ENCODE data around the gene MSRB1.
"Not testable (repeated sequence)": the region's sequence is repeated elsewhere in the genome, so short reads cannot be mapped to it uniquely, and the experiment has no call there.

Gene MSRB1

DNA sequence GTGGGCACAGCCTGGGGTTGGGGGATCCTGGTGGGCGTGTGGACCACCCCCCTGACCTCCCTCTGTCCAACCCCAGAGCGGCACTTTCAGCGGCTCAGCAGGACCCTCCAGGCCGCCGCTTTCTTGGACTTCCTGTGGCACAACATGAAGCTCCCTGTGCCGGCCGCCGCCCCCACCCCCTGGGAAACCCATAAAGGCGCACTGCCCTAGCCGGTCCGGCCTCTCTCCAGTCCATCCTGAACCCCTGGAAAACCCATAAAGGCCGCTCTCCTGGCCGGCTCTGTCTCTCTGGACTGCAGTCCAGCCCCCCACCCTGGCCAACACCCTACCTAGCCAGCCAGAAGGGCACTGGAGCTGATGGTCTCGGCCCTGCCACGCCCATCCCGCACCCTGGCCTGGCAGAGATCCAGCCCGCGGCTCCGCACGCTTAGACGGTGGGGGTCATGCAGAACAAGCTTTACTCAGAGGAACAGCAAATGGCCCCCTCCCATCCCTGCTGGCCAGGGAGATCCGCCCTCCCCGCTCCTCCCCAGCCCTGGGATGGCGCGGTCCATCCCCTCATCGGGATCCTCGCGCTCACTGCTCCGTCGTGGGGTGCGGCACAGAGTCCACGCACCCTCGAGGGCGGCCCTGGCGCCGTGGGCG lies 35.6 kb upstream of the MSRB1 start:
- no peak for DNase-seq (ENCODE audit: low spot score)

DNA sequence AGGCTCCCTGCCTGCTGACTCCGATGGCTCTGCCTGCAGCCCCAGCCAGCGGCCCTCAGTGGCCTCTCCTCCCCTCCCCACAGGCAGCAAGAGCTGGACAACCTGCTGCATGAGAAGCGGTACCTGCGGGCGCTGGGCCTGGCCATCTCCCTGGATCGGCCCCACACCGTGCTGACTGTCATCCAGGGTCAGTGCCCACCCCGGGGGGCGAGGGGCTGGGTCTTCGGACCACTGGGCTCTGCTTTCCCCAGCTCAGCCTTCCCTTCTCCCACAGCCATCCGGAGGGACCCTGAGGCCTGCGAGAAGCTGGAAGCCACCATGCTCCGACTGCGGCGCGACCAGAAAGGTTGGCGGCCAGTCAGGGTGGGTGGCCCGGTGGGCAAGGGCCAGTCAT lies 34.9 kb upstream of the MSRB1 start:
- DNase-seq (ENCODE audit: low spot score) = no peak

DNA sequence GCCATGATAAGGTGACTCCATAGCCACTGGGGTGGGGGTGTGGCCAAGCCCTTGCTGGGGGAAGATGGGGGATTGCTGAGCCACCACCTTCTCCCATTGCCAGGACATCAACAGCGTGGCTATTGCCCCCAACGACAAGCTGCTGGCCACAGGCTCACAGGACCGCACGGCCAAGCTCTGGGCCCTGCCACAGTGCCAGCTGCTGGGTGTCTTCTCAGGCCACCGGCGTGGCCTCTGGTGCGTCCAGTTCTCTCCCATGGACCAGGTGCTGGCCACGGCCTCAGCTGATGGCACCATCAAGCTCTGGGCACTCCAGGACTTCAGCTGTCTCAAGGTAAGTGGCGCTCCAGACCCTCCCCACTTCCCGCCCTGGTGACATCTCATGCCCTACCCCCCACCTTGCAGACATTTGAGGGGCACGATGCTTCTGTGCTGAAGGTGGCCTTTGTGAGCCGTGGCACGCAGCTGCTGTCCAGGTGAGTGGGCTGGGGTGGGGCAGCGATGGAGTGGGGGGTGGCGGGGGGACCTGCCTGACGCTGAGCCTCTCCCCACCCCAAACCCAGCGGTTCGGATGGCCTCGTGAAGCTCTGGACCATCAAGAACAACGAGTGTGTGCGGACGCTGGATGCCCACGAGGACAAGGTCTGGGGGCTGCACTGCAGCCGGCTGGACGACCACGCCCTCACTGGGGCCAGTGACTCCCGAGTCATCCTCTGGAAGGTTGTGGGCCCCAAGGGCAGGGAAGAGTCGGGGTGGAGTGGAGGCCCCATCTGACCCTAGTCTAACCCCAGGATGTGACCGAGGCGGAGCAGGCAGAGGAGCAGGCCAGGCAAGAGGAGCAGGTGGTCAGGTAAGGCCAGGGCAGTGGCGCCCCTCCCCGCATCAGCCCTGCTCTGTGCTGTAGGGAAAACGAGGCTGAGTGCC lies 34.2 kb upstream of the MSRB1 start:
- DNase-seq (ENCODE audit: low spot score) = no peak

DNA sequence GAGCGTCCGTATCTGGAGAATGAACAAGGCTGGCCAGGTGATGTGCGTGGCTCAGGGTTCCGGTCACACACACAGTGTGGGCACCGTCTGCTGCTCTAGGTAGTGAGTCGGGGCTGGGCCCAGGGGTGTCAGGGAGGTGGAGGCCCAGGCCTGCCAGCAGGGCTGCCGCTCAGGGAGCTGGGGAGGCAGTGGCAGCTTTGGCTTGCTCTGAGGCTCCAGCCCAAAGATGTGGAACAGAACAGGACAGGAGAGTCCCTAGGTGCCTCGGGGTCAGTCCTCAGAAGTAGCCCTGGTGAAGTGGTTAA lies 33.2 kb upstream of the MSRB1 start:
- no peak for DNase-seq (ENCODE audit: low spot score)

DNA sequence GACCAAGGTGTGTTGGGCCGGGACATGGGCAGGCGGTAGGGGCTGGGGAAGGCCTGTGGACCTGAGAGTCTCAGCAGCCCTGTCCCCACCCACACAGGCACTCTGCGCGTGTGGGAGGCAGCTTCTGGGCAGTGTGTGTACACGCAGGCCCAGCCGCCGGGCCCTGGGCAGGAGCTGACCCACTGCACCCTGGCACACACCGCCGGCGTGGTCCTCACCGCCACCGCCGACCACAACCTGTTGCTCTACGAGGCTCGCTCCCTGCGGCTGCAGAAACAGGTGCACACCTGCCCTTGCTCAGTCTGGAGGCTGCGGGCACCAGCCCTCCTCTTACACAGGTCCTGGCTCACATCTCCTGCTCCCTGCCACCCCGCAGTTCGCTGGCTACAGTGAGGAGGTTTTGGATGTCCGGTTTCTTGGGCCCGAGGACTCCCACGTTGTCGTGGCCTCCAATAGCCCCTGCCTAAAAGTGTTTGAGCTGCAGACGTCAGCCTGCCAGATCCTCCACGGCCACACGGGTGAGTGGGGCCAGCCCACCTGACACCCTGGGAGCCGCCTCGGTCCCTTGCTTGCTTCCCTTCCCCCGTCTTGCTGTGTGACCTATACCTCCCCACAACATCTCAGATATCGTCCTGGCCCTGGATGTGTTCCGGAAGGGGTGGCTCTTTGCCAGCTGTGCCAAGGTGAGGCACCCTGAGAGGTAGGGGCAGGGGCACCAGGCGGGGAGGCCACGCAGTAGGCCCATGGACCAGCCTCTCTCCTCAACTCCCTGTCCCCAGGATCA lies 32.6 kb upstream of the MSRB1 start:
- no peak for DNase-seq (ENCODE audit: low spot score)

DNA sequence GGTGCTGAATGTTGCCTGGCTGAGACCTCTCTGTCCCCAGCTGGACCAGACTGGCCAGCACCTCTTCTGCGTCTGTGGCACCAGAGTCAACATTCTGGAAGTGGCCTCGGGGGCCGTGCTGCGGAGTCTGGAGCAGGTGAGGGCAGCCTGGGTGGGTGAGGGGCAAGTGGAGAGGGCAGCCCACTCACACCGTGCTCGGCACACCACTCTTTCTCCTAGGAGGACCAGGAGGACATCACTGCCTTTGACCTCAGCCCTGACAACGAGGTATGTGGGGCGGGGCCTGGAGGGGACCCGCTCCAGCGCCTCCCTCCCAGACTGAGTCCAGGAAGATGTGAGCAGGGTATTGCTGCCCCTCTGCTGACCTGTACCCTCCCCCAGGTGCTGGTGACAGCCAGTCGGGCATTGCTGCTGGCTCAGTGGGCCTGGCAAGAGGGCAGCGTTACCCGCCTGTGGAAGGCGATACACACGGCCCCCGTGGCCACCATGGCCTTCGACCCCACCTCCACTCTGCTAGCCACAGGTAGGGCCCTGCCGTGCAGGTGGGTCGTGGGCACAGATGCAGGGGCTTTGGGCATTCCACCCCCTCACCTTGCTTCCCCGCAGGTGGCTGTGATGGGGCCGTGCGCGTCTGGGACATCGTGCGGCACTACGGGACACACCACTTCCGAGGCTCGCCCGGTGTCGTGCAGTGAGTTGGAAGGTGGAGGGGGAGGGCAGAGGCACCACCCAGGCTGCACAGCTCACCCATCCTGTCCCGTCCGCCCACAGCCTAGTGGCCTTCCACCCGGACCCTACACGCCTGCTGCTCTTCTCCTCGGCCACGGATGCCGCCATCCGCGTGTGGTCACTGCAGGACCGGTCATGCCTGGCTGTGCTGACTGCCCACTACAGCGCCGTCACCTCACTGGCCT lies 31.4 kb upstream of the MSRB1 start:
- DNase-seq (ENCODE audit: low spot score) = no peak

DNA sequence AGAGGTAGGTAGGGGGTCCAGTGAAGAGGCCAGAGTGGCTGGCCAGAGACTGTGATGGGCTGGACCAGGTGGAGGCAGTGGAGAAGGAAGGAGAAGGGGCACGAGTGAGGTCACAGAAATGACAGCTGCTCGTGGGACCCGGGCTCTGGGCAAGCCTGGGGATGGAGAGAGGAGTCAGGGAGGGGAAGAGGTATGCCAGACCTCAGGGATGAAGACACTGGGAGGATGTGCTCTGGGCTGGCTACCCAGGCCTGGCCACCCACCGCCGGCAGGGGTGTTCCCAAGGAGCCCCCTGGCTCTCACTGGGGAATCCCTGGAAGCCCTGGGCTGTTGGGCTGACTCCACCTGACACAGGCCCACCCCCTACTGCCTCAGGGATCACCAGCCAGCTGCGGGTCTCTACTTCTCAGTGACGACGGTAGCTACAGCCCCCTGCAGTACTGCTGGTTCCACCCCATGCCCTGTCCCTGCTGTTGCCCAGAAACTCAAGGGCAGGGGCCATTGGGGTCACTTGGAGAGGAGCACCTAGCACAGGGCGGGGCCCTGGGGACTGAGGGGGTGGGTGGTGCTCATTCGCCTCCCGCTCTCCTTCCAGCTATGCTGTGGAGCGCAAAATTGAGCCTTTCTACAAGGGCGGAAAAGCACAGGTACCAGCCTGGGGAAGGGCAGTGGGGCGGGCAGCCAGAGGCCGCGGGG lies 30.6 kb upstream of the MSRB1 start:
- DNase-seq (ENCODE audit: low spot score) = no peak

DNA sequence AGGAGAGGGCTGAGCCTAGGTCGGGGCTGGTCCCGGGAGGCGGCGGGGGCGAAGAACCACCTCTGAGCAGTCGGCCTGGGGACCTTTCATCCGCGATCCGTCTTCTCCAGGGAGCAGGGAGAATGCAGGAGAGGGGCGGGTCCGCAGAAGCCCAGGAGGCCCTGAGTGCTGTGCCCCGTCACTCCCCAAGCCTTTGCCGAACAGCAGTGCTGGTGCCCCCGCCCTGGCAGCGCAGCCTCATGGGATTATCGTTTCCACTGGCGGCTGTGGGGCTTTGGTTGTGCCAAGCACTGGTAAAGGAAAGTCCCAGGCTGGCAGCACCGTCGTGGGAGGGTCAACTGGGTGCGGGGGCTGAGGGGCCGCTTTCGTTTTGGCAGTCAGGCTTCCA lies 29.5 kb upstream of the MSRB1 start:
- DNase-seq (ENCODE audit: low spot score) = no peak

DNA sequence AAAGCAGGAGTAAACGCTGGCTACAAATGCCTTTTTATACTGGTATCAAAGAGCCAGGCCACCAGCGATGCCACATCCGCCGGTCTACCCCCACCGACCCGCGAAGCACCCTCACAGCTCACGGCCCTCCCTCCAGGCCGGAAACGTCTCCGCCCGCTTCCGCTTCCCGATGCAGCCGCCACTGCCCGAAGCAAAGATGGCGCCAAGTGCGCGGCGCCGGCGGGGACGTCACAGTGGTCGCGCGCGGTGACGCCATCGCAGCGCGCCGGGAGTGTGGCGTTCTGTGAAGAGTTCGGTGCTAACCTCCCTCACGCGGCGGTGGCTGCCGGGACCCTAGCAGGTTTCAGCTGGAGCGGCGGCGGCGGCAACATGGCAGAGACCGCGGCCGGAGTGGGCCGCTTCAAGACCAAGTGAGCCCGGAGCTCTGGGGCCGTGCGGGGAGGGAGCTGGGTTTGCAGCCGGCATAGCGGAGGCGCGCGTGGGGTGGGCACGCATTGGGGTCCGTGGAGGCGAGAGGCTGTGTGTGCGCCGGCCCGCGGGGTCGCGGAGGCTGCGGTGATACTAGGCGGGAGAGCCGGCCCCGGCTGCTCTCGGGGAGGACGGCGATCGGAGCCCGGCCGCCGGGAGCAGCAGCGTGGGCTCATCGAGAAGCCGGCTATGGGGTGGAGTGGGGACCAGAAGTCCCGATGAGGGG lies 28.9 kb upstream of the MSRB1 start, which contains the start of gene TBL3:
Gene TBL3, plus strand, starts transcription at position 258 of the 694 bp plus-strand sequence. Its CDS starts 112 bp downstream, at position 370.
- DNase-seq (ENCODE audit: low spot score) = peak; percentile 96

DNA sequence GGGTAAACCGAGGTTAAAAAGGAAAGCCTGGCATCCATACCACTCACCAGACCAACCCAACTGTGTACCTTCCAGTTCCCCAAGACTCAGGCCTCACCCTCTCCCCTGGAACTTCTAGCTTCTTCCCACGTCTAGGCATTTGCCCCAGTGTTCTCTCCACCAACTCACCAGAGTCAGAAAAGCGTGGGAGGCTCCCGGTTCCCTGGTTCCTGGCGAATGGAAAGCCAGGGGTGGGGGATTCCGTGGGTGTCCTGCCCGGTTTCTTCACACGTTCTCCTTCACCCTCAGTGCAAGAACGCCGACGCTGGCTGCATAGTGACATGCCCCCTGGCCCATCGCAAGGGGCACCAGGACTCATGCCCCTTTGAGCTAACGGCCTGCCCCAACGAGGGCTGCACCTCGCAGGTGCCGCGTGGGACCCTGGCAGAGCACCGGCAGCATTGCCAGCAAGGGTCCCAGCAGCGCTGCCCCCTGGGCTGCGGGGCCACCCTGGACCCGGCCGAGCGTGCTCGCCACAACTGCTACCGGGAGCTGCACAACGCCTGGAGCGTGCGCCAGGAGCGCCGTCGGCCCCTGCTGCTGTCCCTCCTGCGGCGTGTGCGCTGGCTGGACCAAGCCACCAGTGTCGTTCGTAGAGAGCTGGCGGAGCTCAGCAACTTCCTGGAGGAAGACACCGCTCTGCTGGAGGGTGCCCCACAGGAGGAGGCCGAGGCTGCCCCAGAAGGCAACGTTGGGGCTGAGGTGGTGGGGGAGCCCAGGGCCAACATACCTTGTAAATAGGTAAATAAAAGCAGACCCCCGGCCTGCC lies 25.4 kb upstream of the MSRB1 start:
- no peak for DNase-seq (ENCODE audit: low spot score)

DNA sequence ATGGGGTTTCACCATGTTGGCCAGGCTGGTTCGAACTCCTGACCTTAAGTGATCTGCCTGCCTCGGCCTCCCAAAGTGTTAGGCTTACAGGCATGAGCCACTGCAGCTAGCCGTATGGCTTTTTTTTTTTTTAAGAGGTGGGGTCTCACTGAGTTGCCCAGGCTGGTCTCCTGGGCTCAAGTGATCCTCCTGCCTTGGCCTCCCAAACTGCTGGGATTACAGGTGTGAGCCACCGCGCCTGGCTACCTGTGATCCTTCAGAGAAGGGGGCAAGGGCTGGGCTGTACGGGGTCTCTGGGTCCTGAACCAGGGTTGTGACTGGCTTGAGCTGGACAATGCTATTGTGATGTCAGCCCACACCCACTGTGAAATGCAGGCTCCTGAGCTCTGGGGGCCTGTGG lies 23.5 kb upstream of the MSRB1 start, which contains the start of gene RNF151:
Gene RNF151, plus strand, starts transcription at position 397 of the 400 bp plus-strand sequence. CDS start 26 bp downstream, outside the sequence.
- no peak for DNase-seq (ENCODE audit: low spot score)

DNA sequence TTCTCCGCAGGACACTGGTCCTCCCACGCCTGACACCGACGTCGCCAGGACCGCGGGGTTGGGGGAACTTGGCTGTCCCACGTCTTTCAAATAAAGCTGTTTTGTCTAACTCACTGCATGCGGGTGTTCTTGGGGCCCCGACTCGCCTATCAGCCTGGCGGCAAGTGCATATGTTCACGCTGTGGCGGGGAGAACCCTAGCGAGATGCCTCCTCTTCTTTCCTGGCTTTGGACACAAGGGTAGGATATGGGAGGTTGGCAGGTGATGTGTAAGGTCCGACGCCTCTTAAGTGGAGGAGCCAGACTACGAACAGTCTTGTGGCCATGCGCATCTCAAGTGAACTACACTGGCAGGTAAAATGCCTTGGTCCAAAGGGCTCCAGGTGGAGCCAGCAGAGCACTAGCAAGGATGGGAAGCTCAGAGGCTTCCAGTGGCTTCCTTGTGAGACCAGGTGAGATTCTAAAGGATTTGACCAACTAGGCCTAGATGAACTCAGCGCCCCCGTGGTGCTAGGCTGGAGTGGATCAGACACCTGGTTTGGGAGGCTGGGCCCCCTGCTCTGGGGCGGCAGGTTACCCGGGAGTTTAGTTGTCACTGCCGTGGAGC lies 22.5 kb upstream of the MSRB1 start:
- no peak for DNase-seq (ENCODE audit: low spot score)

DNA sequence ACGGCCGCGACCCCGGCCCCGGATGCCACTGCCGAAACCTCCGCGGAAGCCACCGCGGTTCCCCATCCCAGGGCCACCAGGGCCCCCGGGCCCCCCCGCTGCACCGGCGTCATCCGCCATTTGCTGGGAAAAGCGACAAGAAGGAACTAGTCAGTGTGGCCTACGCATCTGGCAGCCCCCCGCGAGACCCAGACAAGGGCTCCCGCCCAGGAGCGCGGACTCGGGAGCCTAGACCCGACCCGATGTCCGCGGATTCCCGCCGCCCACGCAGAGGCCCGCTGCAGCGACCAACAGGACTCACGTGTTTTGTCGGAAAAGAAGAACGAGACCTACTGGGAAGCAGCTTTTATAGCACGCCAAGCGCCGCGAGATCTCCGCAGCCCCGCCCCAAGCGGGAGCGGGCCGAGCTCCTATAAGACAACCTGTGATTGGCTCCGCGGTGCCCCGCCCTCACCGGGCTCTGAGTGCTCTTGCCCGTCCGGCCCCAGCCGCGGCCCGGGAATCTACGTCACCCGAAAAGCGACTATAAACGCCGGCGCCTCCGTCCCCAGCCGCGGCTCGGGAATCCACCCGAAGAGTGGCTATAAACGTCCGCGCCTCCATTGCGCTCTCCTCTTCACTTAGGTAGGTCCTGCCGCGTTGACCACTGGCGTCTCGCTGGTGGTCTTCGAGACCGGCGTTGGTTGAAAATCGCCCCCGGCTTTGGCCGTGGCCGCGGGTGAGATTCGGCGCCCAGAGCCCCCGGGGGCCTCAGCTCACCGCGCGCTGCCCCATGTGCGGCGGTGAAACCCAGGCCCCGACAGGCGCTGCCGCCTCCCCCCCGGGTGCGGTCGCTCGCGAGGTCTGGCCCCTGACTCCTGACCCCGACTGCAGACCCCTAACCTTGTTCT lies 21.8 kb upstream of the MSRB1 start, which contains the start of gene RPS2:
Gene RPS2, minus strand, starts transcription at position 321 of the 890 bp plus-strand sequence. Its CDS starts 201 bp downstream, at position 120.
- DNase-seq (ENCODE audit: low spot score) = peak; percentile 99

DNA sequence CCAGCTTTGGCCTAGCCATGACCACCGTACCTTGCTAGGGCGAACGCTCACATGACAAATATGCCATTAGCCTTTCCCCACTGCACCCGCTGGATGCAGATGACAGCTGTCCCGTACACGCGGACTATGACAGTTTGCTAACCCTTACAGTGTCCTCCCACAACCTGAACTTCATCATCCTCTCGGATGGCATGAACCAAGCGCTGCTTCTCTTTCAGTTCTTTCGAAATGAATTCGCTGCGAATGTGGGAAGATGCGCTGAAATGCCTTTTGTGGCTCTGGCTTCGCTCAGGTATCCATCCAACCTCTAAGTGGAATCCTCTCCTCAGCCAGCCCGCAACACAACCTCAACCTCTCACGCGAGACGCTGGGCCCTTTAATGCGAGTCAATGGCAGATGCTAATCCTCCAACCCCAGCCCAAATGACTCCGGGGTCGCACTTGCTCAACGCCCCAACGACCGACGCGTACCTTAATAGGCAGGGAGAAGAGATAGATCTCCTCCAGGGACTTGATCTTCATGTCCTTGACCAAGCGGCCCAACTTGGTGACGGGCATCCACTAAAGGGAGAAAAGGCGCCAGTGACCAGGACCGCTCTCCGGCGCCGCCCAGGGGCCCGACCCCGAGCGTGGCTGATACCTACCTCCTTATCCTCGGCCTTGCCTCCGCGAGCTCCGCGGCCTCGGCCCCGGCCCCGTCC lies 21.0 kb upstream of the MSRB1 start:
- DNase-seq (ENCODE audit: low spot score) = no peak

DNA sequence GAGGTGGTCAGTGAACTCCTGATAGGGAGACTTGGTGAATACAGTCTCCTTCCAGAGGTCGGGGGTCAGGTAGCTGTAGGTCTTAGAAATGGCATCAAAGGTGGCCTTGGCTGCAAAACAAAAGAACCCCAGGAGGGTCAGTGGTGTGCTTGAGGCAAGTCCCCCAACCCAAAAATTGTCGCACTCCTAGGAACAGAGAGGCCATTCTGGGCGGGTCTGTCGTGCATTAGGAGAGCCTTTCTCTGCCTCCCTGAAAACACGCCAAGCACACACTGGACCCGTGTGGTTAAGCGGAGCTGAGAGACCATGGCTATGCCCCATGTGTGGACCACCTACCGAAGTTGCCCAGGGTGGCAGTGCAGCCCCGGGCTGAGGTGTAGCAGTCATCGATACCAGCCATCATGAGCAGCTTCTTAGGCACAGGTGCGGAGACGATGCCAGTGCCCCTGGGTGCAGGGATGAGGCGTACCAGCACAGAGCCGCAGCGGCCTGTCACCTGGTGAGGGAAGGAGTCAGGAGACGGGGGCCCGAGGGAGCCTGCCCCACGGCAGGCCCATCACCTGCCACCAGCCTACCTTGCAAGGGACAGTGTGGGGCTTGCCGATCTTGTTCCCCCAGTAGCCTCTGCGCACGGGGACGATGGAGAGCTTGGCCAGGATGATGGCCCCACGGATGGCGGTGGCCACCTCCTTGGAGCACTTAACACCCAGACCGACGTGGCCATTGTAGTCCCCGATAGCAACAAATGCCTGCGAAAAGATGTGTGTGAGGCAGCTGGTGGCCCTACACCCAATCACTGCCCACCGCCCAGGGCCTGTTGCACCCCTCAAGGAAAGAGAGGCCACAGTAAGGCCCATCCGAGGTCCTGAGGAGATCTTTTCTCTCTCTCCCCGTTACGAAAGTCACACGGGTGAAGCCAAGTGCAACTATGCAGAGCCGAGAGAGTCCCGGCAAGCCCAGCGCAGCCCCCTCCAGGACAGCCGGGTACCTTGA lies 19.5 kb upstream of the MSRB1 start:
- not testable (repeated sequence) for DNase-seq (ENCODE audit: low spot score)

DNA sequence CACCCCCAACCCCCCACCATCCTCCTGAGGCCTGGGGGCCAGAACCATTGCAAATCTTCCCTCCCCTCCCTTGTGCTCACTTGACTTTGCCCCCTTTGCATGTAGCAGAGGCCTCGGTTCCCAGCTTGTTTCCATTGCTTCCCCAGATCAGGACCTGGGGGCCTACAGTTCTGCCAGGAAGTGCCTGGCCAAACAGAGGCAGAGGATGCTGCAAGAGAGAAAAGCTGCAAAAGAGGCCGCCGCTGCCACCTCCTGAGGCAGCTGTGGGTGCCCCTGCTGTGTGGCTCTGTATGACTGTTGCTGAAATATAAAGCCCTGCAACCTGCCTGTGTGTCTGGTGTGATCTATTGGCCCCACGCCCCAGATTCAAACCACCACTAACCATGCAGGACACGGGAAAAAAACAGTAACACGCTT lies 18.7 kb upstream of the MSRB1 start:
- no peak for DNase-seq (ENCODE audit: low spot score)
